Keratinocyte (primary cell): ENCODE results near the gene KCNH1.

Experiments used
- CTCF ChIP-seq, 3 experiments: IDR thresholded peaks in 1 of 3; conservative IDR thresholded peaks in 1 of 3; optimal IDR thresholded peaks in 1 of 3; 2 replicates in 2 of 3; 3 replicates in 1 of 3; pipeline versions ENCODE3 to v1.5.1; 2011; ENCODE audit warnings: low read length in 3 of 3, mild to moderate bottlenecking in 3 of 3, moderate library complexity in 2 of 3, control low read depth in 1 of 3, inconsistent platforms in 1 of 3; ENCODE audit not compliant: insufficient read depth in 2 of 3; ENCODE audit errors: extremely low read depth in 1 of 3
- EZH2 ChIP-seq: IDR thresholded peaks from one replicate; pipeline ENCODE4 v1.6.1; 2012; ENCODE audit warnings: inconsistent platforms, mild to moderate bottlenecking, low read length, moderate library complexity

- no peak for TF ChIP-seq CTCF (optimal IDR thresholded peaks at IDR 0.05 in 1 of 3, IDR thresholded peaks at IDR 0.05 in 1 of 3, conservative IDR thresholded peaks at IDR 0.05 in 1 of 3; ENCODE audit: extremely low read depth in 1 of 3, insufficient read depth in 2 of 3, low read length in 3 of 3)
- TF ChIP-seq EZH2, result no peak
These were observed 438.9 kb downstream of the KCNH1 start for GRCh38 chr1:210695026-210695425.
